SK-N-SH treated with all-trans-retinoic acid at 6 μM for 48 hours (cell line): ENCODE data around the gene KLHL40.

Experiments
- ATAC-seq: fragments of 200-7000 bp; cut with Tn5 transposase; 3 replicates; pipeline ENCODE4 v1.9.1; 2020; ENCODE audit warnings: mild to moderate bottlenecking, moderate library complexity
- ARNTL ChIP-seq: fragments of 450-650 bp; formaldehyde crosslinking; IDR thresholded peaks from 2 replicates; pipeline ENCODE4 v1.5.0; 2020; ENCODE audit warnings: low read depth, mild to moderate bottlenecking, moderate library complexity, borderline replicate concordance
- BACH2 ChIP-seq: fragments of 250-450 bp; sonication (Bioruptor Pico); IDR thresholded peaks from 2 replicates; pipeline ENCODE4 v1.9.0; 2021; ENCODE audit warnings: mild to moderate bottlenecking, borderline replicate concordance
- CREB5 ChIP-seq: fragments of 250-450 bp; sonication (Bioruptor Pico); IDR thresholded peaks from 2 replicates; pipeline ENCODE4 v1.5.1; 2020; ENCODE audit warnings: low read depth, mild to moderate bottlenecking, moderate library complexity
- CSDC2 ChIP-seq: fragments of 250-450 bp; sonication (Bioruptor Pico); IDR thresholded peaks from 2 replicates; pipeline ENCODE4 v1.5.0; 2020; ENCODE audit warnings: mild to moderate bottlenecking, moderate library complexity
- CSRNP3 ChIP-seq: fragments of 250-450 bp; sonication (Bioruptor Pico); IDR thresholded peaks from 2 replicates; pipeline ENCODE4 v1.5.1; 2021; ENCODE audit warnings: mild to moderate bottlenecking, moderate library complexity
- ESRRG ChIP-seq: fragments of 250-450 bp; sonication (Bioruptor Pico); IDR thresholded peaks from 2 replicates; pipeline ENCODE4 v1.6.1; 2021; ENCODE audit warnings: mild to moderate bottlenecking
- GLIS3 ChIP-seq: fragments of 250-450 bp; sonication (Bioruptor Pico); IDR thresholded peaks from 2 replicates; pipeline ENCODE4 v1.5.0; 2020; ENCODE audit warnings: mild to moderate bottlenecking, moderate library complexity
- ISL1 ChIP-seq: fragments of 250-450 bp; sonication (Bioruptor Pico); IDR thresholded peaks from 2 replicates; pipeline ENCODE4 v2.1.2; 2022; ENCODE audit warnings: mild to moderate bottlenecking, moderate library complexity
- OSR1 ChIP-seq: fragments of 250-450 bp; sonication (Bioruptor Pico); IDR thresholded peaks from 2 replicates; pipeline ENCODE4 v1.8.0; 2022; ENCODE audit warnings: moderate library complexity, mild to moderate bottlenecking, inconsistent platforms
- PATZ1 ChIP-seq: fragments of 250-450 bp; sonication (Bioruptor Pico); IDR thresholded peaks from 2 replicates; pipeline ENCODE4 v1.8.0; 2020; ENCODE audit warnings: mild to moderate bottlenecking, moderate library complexity, borderline replicate concordance
- POU6F1 ChIP-seq: fragments of 250-450 bp; sonication (Bioruptor Pico); IDR thresholded peaks from 2 replicates; pipeline ENCODE4 v1.8.0; 2021; ENCODE audit warnings: low read depth, mild to moderate bottlenecking, moderate library complexity, borderline replicate concordance
- PPARA ChIP-seq: fragments of 250-450 bp; sonication (Bioruptor Pico); IDR thresholded peaks from 2 replicates; pipeline ENCODE4 v1.5.0; 2020; ENCODE audit warnings: mild to moderate bottlenecking, borderline replicate concordance
- RARB ChIP-seq: fragments of 250-450 bp; sonication (Bioruptor Pico); IDR thresholded peaks from 2 replicates; pipeline ENCODE4 v1.8.0; 2021; ENCODE audit warnings: mild to moderate bottlenecking, moderate library complexity
- SNAI2 ChIP-seq: fragments of 250-450 bp; sonication (Bioruptor Pico); IDR thresholded peaks from 2 replicates; pipeline ENCODE4 v1.5.0; 2020; ENCODE audit warnings: mild to moderate bottlenecking, moderate library complexity
- TCF4 ChIP-seq: fragments of 250-450 bp; sonication (Bioruptor Pico); IDR thresholded peaks from 2 replicates; pipeline ENCODE4 v1.8.0; 2021; ENCODE audit warnings: mild to moderate bottlenecking, moderate library complexity, borderline replicate concordance
- TOX ChIP-seq: fragments of 250-450 bp; sonication (Bioruptor Pico); IDR thresholded peaks from 2 replicates; pipeline ENCODE4 v1.8.0; 2021; ENCODE audit warnings: mild to moderate bottlenecking, moderate library complexity, borderline replicate concordance
- ZC3H10 ChIP-seq: fragments of 250-450 bp; sonication (Bioruptor Pico); IDR thresholded peaks from 2 replicates; pipeline ENCODE4 v1.5.1; 2021; ENCODE audit warnings: mild to moderate bottlenecking, moderate library complexity
- ZFP3 ChIP-seq: fragments of 250-450 bp; sonication (Bioruptor Pico); IDR thresholded peaks from 2 replicates; pipeline ENCODE4 v1.5.0; 2020; ENCODE audit warnings: mild to moderate bottlenecking, moderate library complexity
- ZFP30 ChIP-seq: fragments of 450-650 bp; formaldehyde crosslinking; IDR thresholded peaks from 2 replicates; pipeline ENCODE4 v1.5.0; 2022; ENCODE audit warnings: mild to moderate bottlenecking, moderate library complexity
- ZNF565 ChIP-seq: fragments of 450-650 bp; formaldehyde crosslinking; conservative IDR thresholded peaks from 2 replicates; pipeline ENCODE4 v1.5.0; 2020; ENCODE audit warnings: low read depth, mild to moderate bottlenecking, moderate library complexity
- ZNF70 ChIP-seq: fragments of 450-650 bp; formaldehyde crosslinking; IDR thresholded peaks from 2 replicates; pipeline ENCODE4 v1.5.0; 2020; ENCODE audit warnings: mild to moderate bottlenecking, moderate library complexity
- ZNF8 ChIP-seq: fragments of 450-650 bp; formaldehyde crosslinking; IDR thresholded peaks from 2 replicates; pipeline ENCODE4 v1.5.0; 2020; ENCODE audit warnings: mild to moderate bottlenecking, moderate library complexity

The KLHL40 gene

GRCh38 chr3:42728668-42729364 is 43.5 kb downstream of the KLHL40 start:
- no peak for TF ChIP-seq ZC3H10 (CRISPR knock-in tag)
- no peak for TF ChIP-seq SNAI2 (CRISPR knock-in tag)
- no peak for TF ChIP-seq ZFP30 (CRISPR knock-in tag)
- no peak for ATAC-seq

GRCh38 chr3:42729404-42730145 is 44.2 kb downstream of the KLHL40 start:
- no peak for ATAC-seq
- no peak for TF ChIP-seq POU6F1 (CRISPR knock-in tag)
- no peak for TF ChIP-seq PATZ1 (CRISPR knock-in tag)
- no peak for TF ChIP-seq TOX (CRISPR knock-in tag)
- no peak for TF ChIP-seq ARNTL
- no peak for TF ChIP-seq CSRNP3 (CRISPR knock-in tag)
- no peak for TF ChIP-seq SNAI2 (CRISPR knock-in tag)
- no peak for TF ChIP-seq ZNF70 (CRISPR knock-in tag)
- no peak for TF ChIP-seq TCF4 (CRISPR knock-in tag)
- TF ChIP-seq RARB (CRISPR knock-in tag) = no peak
- no peak for TF ChIP-seq OSR1 (CRISPR knock-in tag)
- TF ChIP-seq ZNF8 (CRISPR knock-in tag) = no peak
- TF ChIP-seq ZFP3 (CRISPR knock-in tag) = no peak
- TF ChIP-seq PPARA = no peak
- no peak for TF ChIP-seq ZFP30 (CRISPR knock-in tag)
- TF ChIP-seq ESRRG (CRISPR knock-in tag) = no peak
- no peak for TF ChIP-seq ISL1 (CRISPR knock-in tag)
- no peak for TF ChIP-seq CREB5 (CRISPR knock-in tag)
- no peak for TF ChIP-seq GLIS3
- TF ChIP-seq ZNF565 (CRISPR knock-in tag) = no peak
- TF ChIP-seq, all 23 proteins: peak for 0

- ATAC-seq = no peak
- TF ChIP-seq ZFP30 (CRISPR knock-in tag) (no peak), TOX (CRISPR knock-in tag) (no peak), ZNF8 (CRISPR knock-in tag) (no peak), OSR1 (CRISPR knock-in tag) (no peak), POU6F1 (CRISPR knock-in tag) (no peak), CSDC2 (CRISPR knock-in tag) (no peak), BACH2 (CRISPR knock-in tag) (no peak), CSRNP3 (CRISPR knock-in tag) (no peak), GLIS3 (no peak), ARNTL (no peak), ZNF70 (CRISPR knock-in tag) (no peak)
These were observed 45.0 kb downstream of the KLHL40 start for GRCh38 chr3:42730294-42730693.
